CD4-positive, alpha-beta T cell treated with Interleukin-1 beta for 1 hour (primary cell): ENCODE data around the gene SUSD1.

Experiments used
- DNase-seq, 2 donors: peaks; one replicate each; pipeline ENCODE4 v3.0.0-alpha.2; 2020 to 2022

SUSD1 gene

GRCh38 chr9:112037281-112038016 is 137.6 kb downstream of the SUSD1 start:
- peak; percentile 71 to 75 for DNase-seq

- DNase-seq, result no peak
These were observed 139.8 kb downstream of the SUSD1 start for GRCh38 chr9:112035166-112035826.

GRCh38 chr9:112034216-112034611 is 140.9 kb downstream of the SUSD1 start:
- no peak for DNase-seq

GRCh38 chr9:112033237-112034215 is 141.6 kb downstream of the SUSD1 start:
- no peak for DNase-seq

- DNase-seq, result no peak
These were observed 142.4 kb downstream of the SUSD1 start for GRCh38 chr9:112032743-112033142.

GRCh38 chr9:112032009-112032408 is 143.1 kb downstream of the SUSD1 start:
- no peak for DNase-seq

GRCh38 chr9:112031400-112031799 is 143.7 kb downstream of the SUSD1 start:
- DNase-seq, result no peak

GRCh38 chr9:112029921-112030444 is 145.1 kb downstream of the SUSD1 start:
- DNase-seq, result peak in 1 of 2 donors; percentile 4

- DNase-seq, result peak in 1 of 2 donors; percentile 12
These were observed 146.6 kb downstream of the SUSD1 start for GRCh38 chr9:112028242-112029221.

- DNase-seq, result no peak
These were observed 149.2 kb downstream of the SUSD1 start for GRCh38 chr9:112025850-112026249.

GRCh38 chr9:112021742-112022141 is 153.4 kb downstream of the SUSD1 start:
- DNase-seq, result no peak

- no peak for DNase-seq
These were observed 154.2 kb downstream of the SUSD1 start for GRCh38 chr9:112020680-112021596.

- no peak for DNase-seq
These were observed 157.2 kb downstream of the SUSD1 start for GRCh38 chr9:112017878-112018277.

GRCh38 chr9:112015736-112016135 is 159.4 kb downstream of the SUSD1 start:
- DNase-seq, result no peak

- no peak for DNase-seq
These were observed 159.9 kb downstream of the SUSD1 start for GRCh38 chr9:112015149-112015548.

- DNase-seq, result no peak
These were observed 161.8 kb downstream of the SUSD1 start for GRCh38 chr9:112013266-112013665.

GRCh38 chr9:112012026-112012902 is 162.8 kb downstream of the SUSD1 start:
- DNase-seq, result peak; percentile 7 to 16

- DNase-seq, result no peak
These were observed 164.0 kb downstream of the SUSD1 start for GRCh38 chr9:112011051-112011620.

GRCh38 chr9:112010537-112010936 is 164.6 kb downstream of the SUSD1 start:
- DNase-seq, result no peak
